Loucy (cell line): ENCODE data around the gene NDUFAF8.

ENCODE experiments used
- CTCF ChIP-seq: fragments of 200-600 bp; sonication (generic); conservative IDR thresholded peaks from 2 replicates; pipeline ENCODE4 v1.5.1; 2014; ENCODE audit warnings: mild to moderate bottlenecking, antibody characterized with exemption, low read length
- EZH2phosphoT487 ChIP-seq: fragments of 200-600 bp; IDR thresholded peaks from 2 replicates; pipeline ENCODE4 v1.6.1; 2018; ENCODE audit warnings: antibody characterized with exemption, mild to moderate bottlenecking, moderate library complexity, borderline replicate concordance

- TF ChIP-seq CTCF (no peak), EZH2phosphoT487 (no peak)
Measured at GRCh38 chr17:81197409-81197795, 41.7 kb upstream of the NDUFAF8 start.
